HepG2 (cell line): ENCODE measurements around the gene MBLAC1. TPM values are rescaled to one million over a fixed set of nuclear protein-coding genes. Genes with fewer than 3 reads are reported as not detected.

Experiments
- CREB1 ChIP-seq, 2 experiments: fragments of 450-650 bp in 1 of 2; IDR thresholded peaks; 2 replicates each; pipeline ENCODE4 v1.6.1; 2016 to 2017; ENCODE audit warnings: control low read depth in 1 of 2, mild to moderate bottlenecking in 1 of 2, missing compliant biosample characterization in 1 of 2, missing genetic modification characterization in 1 of 2
- GLI4 ChIP-seq: sonication (generic); formaldehyde crosslinking; IDR thresholded peaks from 2 replicates; pipeline ENCODE4 v1.5.1; 2020; ENCODE audit warnings: missing genetic modification reagents, mild to moderate bottlenecking, moderate library complexity, borderline replicate concordance
- HOXA3 ChIP-seq: sonication (generic); formaldehyde crosslinking; IDR thresholded peaks from 2 replicates; pipeline ENCODE4 v1.5.0; 2020; ENCODE audit warnings: missing genetic modification reagents
- RFX5 ChIP-seq: IDR thresholded peaks from 2 replicates; pipeline ENCODE4 v1.6.1; 2011; ENCODE audit warnings: low read depth, low read length, improper control_type of control experiment
- ZNF12 ChIP-seq: sonication (generic); formaldehyde crosslinking; IDR thresholded peaks from 2 replicates; pipeline ENCODE4 v1.5.0; 2020; ENCODE audit warnings: missing genetic modification reagents
- ZNF556 ChIP-seq: sonication (generic); formaldehyde crosslinking; IDR thresholded peaks from 2 replicates; pipeline ENCODE4 v1.4.0; 2020; ENCODE audit warnings: mild to moderate bottlenecking, missing genetic modification reagents, borderline replicate concordance
- ZNF703 ChIP-seq: sonication (generic); formaldehyde crosslinking; IDR thresholded peaks from 2 replicates; pipeline ENCODE4 v1.5.1; 2020; ENCODE audit warnings: missing genetic modification reagents, mild to moderate bottlenecking, moderate library complexity, borderline replicate concordance
- ZNF749 ChIP-seq: sonication (generic); formaldehyde crosslinking; IDR thresholded peaks from 2 replicates; pipeline ENCODE4 v1.8.0; 2022; ENCODE audit warnings: mild to moderate bottlenecking, missing genetic modification reagents, moderate library complexity, borderline replicate concordance
- polyA plus RNA-seq, 8 experiments: library from polyadenylated mRNA; depleted of rRNA in 3 of 8; stranded (reverse) in 7 of 8; unstranded in 1 of 8; fragments of >200 nt; fragmentation: Illumina TruSeq in 4 of 8; extraction: Trizol in 4 of 8; gene quantifications; 2 replicates each; pipeline versions ENCODE4 v1.2.1 to v1.2.3, GENCODE V29; 2011 to 2016; ENCODE audit warnings: low read depth in 4 of 8, missing spikeins in 1 of 8, mixed read lengths in 1 of 8; ENCODE audit not compliant: insufficient read depth in 1 of 8
- total RNA-seq, 5 experiments: library from RNA; depleted of rRNA; stranded (reverse); fragments of >200 nt; fragmentation: Illumina TruSeq; extraction: Trizol; gene quantifications; 2 replicates each; pipeline ENCODE4 v1.2.3, GENCODE V29; 2016; ENCODE audit warnings: low read depth in 1 of 5
- TF ChIP-seq, protein P1 (sequence below): IDR thresholded peaks from 2 replicates; pipeline ENCODE4 v1.6.1; 2016; ENCODE audit warnings: low read depth, missing genetic modification reagents, missing compliant biosample characterization
- TF ChIP-seq, protein P2 (sequence below): IDR thresholded peaks from 2 replicates; pipeline ENCODE4 v1.6.1; 2016; ENCODE audit warnings: missing compliant biosample characterization, missing genetic modification reagents, borderline replicate concordance
- TF ChIP-seq, protein P3 (sequence below): sonication (generic); formaldehyde crosslinking; IDR thresholded peaks from 2 replicates; pipeline ENCODE4 v1.4.0; 2020; ENCODE audit warnings: missing genetic modification reagents

MBLAC1 gene
- total and polyA plus RNA-seq, 2 of the 13 experiments (the other 11 are each of a cell fraction or from before 2014, with no cell fraction given) = 0.79 to 2.1 TPM

DNA sequence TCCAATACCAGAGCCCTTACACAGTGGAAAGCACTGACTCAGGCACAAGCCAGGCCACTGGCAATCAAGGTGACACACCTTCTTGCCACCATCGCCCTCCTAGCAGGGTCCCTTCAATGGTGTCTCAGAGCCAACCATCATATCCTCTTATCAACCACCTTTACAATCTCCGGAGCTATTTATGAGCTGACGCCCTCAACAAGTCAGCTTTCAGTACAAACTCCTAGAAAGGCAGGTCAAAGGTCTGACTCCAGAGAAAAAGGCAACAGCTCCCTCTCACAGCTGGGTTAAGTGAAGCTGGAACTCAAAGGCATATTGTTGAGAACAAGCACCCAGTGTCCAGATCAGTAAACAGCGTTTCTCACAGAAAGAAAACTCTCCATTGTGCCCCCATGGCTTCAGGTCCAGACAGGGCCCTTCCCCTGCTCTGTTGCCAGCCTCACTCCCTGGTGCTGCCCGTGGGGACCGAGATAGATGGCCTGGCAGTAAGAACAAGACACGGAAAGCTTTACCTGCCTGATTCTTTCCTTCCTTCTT, 47.7 kb upstream of the MBLAC1 start (continued):
- TF ChIP-seq, protein P1, sequence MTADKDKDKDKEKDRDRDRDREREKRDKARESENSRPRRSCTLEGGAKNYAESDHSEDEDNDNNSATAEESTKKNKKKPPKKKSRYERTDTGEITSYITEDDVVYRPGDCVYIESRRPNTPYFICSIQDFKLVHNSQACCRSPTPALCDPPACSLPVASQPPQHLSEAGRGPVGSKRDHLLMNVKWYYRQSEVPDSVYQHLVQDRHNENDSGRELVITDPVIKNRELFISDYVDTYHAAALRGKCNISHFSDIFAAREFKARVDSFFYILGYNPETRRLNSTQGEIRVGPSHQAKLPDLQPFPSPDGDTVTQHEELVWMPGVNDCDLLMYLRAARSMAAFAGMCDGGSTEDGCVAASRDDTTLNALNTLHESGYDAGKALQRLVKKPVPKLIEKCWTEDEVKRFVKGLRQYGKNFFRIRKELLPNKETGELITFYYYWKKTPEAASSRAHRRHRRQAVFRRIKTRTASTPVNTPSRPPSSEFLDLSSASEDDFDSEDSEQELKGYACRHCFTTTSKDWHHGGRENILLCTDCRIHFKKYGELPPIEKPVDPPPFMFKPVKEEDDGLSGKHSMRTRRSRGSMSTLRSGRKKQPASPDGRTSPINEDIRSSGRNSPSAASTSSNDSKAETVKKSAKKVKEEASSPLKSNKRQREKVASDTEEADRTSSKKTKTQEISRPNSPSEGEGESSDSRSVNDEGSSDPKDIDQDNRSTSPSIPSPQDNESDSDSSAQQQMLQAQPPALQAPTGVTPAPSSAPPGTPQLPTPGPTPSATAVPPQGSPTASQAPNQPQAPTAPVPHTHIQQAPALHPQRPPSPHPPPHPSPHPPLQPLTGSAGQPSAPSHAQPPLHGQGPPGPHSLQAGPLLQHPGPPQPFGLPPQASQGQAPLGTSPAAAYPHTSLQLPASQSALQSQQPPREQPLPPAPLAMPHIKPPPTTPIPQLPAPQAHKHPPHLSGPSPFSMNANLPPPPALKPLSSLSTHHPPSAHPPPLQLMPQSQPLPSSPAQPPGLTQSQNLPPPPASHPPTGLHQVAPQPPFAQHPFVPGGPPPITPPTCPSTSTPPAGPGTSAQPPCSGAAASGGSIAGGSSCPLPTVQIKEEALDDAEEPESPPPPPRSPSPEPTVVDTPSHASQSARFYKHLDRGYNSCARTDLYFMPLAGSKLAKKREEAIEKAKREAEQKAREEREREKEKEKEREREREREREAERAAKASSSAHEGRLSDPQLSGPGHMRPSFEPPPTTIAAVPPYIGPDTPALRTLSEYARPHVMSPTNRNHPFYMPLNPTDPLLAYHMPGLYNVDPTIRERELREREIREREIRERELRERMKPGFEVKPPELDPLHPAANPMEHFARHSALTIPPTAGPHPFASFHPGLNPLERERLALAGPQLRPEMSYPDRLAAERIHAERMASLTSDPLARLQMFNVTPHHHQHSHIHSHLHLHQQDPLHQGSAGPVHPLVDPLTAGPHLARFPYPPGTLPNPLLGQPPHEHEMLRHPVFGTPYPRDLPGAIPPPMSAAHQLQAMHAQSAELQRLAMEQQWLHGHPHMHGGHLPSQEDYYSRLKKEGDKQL (CRISPR knock-in tag) = 0 out of 2 replicates have a peak, but pooled peaks have one; percentile 16
- TF ChIP-seq ZNF749 (CRISPR knock-in tag) (no peak), RFX5 (no peak), CREB1 (IDR thresholded peaks at IDR 0.05) (no peak), CREB1 (CRISPR knock-in tag; IDR thresholded peaks at IDR 0.05) (peak; percentile 13; the same call in 1 of the 2 replicates), HOXA3 (CRISPR knock-in tag) (no peak), ZNF703 (no peak), GLI4 (CRISPR knock-in tag) (no peak), ZNF12 (no peak), ZNF556 (no peak)
- TF ChIP-seq, protein P2, sequence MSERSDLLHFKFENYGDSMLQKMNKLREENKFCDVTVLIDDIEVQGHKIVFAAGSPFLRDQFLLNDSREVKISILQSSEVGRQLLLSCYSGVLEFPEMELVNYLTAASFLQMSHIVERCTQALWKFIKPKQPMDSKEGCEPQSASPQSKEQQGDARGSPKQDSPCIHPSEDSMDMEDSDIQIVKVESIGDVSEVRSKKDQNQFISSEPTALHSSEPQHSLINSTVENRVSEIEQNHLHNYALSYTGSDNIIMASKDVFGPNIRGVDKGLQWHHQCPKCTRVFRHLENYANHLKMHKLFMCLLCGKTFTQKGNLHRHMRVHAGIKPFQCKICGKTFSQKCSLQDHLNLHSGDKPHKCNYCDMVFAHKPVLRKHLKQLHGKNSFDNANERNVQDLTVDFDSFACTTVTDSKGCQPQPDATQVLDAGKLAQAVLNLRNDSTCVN (CRISPR knock-in tag) = peak; percentile 97
- TF ChIP-seq, protein P3, sequence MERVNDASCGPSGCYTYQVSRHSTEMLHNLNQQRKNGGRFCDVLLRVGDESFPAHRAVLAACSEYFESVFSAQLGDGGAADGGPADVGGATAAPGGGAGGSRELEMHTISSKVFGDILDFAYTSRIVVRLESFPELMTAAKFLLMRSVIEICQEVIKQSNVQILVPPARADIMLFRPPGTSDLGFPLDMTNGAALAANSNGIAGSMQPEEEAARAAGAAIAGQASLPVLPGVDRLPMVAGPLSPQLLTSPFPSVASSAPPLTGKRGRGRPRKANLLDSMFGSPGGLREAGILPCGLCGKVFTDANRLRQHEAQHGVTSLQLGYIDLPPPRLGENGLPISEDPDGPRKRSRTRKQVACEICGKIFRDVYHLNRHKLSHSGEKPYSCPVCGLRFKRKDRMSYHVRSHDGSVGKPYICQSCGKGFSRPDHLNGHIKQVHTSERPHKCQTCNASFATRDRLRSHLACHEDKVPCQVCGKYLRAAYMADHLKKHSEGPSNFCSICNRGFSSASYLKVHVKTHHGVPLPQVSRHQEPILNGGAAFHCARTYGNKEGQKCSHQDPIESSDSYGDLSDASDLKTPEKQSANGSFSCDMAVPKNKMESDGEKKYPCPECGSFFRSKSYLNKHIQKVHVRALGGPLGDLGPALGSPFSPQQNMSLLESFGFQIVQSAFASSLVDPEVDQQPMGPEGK (CRISPR knock-in tag) = peak; percentile 72
